Hindlimb muscle (tissue), 1 donor: ENCODE measurements around the gene OSGIN1. TPM values are rescaled to one million over a fixed set of nuclear protein-coding genes. Genes with fewer than 3 reads are reported as not detected.

Experiments
- DNase-seq: peaks from one replicate; pipeline ENCODE4 v3.0.0-alpha.2; 2013
- polyA plus RNA-seq: library from polyadenylated mRNA; unstranded; fragments of 120-200 nt; gene quantifications from one replicate; pipeline ENCODE4 v1.2.1, GENCODE V29; 2013; ENCODE audit not compliant: insufficient read length

The OSGIN1 gene
- polyA plus RNA-seq, 1 donor: 0.53 TPM

DNA sequence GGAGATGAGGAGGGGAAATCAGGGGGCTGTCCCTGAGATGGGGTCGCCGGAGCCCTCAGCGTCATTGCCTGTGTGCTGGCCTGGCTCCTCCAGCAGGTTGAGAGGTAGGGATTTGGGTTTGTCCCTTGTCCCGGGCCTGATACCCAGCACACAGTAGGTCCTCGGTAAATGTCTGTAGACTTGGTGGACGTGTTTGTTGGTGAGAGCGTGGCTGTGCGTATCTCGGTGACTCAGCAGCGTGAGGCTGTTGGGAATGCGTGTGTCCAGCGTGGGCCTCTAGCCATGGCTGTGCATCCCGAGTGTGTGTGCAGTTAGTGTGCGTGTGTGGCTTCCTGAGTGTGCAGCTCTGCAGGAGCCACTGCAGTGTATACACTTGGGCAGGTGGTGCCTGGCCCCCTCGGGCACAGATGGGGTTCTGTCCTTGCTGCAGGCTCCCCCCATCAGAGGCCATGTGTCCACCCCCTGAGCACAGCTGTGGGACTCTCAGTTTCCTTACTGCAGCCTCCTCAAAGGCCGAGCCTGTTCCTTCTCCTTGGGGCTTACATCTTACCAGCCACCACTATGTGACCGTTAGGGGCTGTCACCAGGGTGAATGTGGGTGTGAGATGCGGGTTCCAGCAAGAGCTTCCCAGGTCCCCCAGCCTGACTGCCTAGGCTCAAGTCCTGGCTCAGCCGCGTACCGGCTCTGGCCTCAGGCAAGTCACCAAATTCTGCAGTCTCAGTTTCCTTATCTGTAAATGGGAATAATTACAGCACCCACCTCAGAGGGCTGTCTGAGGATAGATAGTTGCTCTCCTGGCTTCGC lies 20.7 kb downstream of the OSGIN1 start:
- no peak for DNase-seq

DNA sequence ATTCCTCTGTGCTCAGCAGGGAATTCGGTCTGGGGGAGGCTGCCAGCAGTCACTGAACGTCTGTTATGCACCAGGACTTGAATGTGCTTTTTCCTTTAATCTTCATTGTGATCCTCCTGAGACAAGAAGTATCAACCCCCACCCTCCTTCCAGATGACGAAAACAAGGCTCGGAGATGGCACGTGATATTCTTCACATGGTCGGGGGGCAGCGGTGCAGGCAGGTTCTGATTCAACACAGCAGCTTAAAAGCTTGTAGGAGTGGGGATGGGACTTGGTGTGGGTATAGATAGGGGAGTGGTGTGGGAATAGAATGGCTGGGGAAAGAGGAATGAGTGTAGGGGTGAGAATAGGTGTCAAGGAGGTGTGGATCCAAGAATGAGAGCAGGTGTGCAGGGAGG lies 21.4 kb downstream of the OSGIN1 start:
- no peak for DNase-seq

DNA sequence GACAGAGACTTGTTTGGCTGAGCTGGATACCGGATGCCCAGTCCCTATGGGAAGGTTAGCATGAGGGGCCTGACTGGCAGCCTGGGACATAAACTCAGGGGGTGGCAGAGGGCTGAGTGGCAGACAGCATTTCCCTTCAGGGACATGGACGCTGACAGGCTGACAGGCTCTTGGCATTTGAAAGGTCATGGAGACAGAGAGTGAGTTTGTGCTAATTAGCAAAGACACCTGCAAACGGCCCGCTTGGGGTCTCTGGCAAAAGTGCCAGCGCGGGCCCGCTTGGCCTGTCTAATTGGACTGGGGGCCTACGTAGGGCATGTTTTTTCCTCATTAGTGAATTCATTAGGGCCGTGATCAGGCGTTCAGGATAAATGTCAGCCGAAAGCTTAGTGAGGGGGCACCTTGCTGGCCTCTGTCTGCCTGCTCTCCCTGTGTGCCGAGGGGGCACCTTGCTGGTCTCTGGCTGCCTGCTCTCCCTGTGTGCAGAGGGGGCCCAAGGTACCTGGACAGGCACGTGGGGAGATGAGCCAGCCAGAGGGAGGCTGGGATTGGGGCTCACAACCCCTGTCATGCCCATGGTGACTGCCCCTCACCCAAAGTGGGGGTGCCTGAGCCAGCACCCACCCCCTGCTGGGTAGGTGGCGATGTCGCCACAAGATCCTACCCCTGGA lies 22.7 kb downstream of the OSGIN1 start:
- DNase-seq: no peak

DNA sequence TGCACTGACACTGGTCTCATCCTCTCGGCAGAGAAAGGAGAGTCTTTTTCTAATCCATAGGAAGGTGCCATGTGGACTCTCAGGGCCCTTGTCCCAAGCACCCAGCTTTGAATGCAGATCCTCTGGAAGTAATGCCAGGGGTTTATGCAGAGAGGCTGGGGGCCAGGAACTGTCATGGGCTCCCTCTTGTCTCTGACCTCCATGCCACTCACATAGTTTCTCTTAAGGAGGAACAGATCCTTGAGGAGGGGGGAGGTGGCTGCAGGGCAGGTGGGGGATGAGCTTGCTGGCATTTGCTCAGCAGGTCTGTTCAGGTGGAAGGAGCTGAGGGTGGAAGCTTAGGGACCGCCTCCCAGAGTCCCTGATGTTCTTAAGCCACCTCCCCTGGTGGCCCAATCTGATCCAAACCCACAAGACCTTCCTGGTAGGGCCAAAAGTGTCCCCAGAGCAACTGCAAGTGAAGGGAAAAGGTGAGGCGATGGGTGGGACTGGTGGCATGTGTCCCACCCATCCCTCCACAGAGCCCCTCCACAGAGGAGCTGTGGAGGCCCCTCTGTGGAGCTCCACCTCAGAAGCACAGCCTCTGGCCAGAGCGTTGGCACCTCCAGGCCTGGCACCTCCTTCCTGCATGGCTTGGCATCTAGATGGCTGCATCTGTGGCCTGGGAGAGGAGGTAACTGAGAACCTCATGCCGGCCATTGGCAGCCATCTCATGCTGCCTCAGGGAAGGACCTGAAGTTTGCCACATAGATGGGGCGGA lies 24.2 kb downstream of the OSGIN1 start:
- DNase-seq: no peak

DNA sequence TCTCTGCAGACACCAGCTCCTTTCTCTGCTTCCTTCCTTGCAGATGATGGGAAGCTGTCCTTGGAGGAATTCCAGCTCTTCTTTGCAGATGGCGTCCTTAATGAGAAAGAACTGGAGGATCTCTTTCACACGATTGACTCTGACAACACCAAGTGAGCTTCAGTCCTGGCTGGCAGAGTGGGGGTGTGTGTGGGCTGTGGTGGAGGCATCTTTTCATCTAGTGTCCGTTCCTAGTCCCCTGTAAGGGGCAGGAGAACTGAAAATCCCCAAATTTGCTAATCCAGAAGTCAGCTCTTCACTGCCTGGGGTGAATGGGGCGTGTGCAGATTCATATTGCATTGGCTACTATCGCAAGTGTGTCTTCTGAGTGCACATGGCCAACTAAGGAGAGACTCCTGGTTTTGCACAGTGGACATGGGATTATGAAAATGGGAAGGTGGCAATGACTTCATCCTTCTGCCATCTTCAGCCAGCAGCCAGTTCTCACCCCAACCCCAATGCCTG lies 25.4 kb downstream of the OSGIN1 start:
- DNase-seq: no peak

DNA sequence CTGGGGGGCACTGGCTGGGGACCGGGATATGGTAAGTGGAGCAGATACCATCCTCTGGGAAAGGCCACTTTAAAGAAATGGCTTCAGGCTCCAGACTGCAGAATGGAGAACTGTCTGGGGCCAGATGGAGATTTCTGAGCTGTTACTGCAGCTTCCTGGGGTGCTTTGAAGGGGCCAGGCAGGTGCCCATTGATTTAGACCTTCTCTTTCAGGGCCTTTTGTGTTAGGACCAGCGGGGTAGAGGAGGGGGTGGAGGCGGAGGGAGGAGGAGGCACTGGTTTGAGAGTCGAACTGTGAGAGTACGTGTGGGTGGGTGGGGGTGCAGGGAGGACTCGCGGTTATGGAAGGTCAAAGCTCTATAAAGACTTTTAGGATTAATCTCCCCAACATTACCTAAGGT lies 26.4 kb downstream of the OSGIN1 start:
- DNase-seq: no peak

DNA sequence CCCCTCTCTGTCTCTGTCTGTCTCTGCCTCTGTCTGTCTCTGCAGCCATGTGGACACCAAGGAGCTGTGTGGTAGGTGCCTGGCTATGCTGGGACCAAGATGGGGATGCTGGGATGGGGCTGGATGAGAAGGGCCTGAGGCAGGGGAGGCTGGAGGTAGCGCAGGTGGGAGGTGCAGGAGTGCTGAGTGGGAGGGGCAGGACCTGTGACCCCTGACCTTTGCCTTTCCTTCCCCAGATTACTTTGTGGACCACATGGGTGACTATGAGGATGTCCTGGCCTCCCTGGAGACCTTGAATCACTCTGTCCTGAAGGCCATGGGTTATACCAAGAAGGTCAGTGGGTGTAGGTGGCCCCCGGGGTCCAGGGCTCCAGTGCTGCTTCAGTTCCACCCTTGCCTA lies 27.8 kb downstream of the OSGIN1 start:
- DNase-seq: no peak

DNA sequence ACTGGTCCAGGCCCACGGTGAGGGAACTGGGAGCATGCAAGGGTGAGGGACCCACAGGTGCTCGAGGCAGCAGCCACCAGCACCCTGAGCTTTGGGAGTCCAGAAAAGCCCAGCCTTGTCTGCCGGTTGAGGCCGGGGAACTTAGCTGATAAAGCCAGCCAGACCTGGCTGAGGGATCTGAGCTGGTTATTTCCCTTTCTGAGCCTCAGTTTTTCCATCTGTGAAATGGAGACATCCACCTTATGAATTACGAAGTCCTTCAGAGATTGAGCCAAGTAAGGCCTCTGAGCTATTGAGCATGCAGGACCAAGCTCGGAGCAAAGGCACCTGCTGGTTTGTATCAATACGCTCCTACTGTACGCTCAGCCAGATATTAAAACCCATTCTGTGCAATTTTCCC lies 28.8 kb downstream of the OSGIN1 start:
- no peak for DNase-seq

DNA sequence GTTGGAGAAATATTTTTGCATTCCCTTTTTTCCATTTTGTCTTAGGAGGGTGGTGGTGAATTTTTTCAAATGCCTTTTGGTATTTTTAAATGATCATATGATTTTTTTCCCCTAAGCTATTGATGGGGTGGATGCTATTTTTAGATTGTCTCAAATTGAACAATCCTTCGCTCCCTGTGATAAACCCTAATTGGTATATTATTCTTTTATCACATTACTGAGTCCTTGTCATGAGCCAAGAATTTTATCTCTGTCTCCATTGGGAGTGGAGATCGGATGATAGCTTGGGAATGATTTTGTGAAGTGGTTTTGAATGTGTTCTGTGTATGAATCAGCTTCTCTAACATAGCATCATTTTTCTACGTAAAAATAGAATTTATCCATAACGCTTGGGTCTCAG lies 30.5 kb downstream of the OSGIN1 start:
- DNase-seq: no peak

DNA sequence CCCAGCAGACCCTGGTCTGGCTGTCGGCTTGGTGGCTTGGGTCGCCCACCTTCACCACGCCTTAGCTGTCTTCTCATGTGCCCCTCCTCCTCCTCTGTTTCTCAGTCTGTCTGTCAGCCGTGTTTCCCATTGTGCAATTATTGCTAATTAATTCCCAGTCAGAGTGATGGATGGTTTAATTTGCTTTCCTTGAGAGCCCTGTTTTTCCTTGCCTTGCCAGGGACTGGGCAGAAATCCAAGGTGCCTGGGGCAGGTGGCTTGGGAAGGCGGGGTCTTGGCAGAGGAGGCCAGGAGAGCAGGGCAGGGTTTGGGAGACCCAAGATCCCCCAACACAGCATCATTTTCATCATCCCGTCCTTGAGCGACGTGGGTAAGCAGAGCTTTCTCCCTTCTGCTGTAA lies 36.3 kb downstream of the OSGIN1 start:
- DNase-seq: no peak

DNA sequence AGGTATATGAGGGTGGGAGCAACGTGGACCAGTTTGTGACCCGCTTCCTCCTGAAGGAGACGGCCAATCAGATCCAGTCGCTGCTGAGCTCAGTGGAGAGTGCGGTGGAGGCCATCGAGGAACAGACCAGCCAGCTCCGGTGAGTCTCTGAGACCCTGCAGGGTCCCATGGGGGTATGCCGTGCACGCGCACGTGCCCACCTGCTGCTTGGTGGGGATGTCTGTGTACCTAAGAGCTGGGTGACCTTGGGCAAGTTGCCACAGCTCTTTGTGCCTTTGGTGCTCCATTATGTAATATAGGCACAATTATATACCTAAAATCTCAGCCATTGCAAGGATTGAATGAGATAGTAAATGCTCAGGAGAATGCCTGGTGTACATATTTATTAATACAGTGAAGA lies 37.5 kb downstream of the OSGIN1 start:
- no peak for DNase-seq

DNA sequence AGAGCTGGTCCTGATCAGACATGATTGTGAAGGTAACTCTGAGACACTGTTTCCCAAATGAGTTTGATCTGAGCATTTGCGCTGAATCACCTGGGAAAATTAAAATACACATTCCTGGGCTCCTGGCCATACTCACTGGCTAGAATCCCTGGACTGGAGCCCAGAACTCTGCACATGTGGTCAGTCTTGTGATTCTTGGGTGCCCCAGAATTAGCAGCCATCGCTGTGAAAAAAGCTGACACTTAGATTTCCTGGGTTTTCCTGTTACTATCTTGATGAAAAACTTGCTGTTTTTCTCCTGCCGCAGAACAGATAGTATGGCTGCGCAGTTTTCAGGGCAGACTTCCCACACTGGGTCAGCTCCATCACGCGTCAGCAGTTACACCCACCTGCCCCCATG lies 39.6 kb downstream of the OSGIN1 start:
- no peak for DNase-seq

DNA sequence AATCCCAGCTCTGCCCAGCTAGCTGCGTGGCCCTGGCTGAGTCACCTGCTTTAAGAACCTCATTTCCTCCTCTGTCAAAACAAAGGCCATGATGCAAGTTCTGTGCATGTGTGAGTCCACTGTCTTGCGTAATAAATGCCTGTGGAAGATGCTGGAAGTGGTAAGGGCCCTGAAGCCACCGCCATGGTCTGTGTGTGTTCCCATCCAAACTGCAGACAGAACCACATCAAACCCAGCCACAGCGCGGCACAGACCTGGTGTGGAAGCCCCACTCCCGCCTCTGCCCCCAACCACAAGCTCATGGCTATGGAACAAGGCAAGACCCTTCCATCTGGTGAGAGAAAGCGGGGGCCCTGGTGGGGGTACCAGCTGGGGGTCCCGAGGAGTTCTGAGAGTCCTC lies 41.0 kb downstream of the OSGIN1 start:
- no peak for DNase-seq

DNA sequence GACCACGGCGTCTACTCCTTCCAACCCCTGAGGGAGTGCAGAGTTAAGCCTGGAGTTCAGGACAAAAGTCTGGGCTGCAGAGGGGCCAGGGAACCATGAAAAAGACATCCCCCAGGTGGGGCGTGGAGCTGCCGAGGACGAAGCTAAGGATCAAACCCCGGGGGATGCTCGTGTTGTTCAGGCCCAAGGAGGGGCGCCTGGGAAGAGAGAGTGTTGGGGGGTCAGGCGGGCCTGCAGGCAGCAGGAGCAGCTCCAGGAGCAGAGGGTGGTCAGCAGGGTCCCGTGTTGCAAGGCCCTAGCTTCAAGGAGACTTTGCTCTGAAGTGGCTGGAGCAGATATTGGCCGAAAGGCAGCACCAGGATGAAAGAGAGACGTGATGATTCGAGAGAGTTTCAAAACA lies 41.7 kb downstream of the OSGIN1 start:
- no peak for DNase-seq

DNA sequence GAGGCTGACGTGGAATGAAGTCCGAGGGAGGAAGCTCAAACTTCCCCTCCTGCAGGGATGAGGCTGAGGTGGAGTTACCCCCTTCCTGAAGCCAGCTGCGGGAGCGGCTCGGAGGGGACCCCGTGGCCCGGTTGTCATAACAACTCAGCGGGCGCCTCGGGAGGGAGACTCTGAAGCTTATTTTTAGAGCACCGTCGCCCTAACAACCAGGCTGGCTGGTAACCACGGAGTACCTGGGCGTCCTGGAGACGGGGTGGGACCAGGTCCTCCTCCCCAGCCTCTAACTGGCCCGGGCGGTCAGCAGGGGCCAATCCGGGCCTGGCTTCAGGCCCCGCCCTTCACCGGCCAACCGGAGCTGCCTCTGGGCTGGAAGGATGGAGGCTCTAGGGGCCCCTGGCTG lies 42.7 kb downstream of the OSGIN1 start:
- DNase-seq: no peak

DNA sequence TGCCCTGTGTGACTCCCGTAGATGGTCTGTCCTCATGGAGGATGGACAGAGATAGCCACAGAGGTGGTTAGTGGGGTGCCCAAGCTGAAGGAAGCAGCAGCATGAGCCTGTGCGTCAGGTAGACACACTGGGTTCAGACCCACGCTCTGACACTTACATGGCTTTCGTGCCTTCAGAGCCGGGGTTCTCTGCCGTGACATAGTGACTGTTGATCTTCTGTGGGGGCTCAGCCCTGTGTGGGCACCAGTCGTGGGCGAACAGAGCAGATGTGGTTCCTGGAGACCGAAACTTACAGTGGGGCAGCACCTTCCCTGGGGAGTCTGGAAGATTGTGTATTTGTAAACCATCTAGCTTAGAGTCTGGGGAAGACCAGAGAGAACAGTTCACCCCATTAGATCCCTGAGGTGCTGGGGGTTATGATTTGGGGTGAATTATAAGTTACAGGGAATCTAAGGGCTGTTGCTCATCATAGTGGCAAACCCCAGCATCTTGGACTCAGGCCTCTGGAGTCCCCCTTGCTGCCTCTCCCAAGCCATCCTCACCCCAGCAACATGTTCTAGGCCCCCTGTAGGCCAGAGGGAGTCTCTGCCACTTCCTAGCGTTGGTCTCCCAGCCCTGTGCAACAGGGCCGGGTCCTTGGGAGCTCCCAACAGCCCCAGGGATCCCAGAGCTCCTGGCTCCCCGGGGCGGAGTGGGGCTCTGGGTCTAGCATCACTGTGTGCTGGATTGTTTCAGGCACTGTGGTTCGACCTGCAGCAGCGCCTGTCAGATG lies 43.6 kb downstream of the OSGIN1 start:
- no peak for DNase-seq

DNA sequence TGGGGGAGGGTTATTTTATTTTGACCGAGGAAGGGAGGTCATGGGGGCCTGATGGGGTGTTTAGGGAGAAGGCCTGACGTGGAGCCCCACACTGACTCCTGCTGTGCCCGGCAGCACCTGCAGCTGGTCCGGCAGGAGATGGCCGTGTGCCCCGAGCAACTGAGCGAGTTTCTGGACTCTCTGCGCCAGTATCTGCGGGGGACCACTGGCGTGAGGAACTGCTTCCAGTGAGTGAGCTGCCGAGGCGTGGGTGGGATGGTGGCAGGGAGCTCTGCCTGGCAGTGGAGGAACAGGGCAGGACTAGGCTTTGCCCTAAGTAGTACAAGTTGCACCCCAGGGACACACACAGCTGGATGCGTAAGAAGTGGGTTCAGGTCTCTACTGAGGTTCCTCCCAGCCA lies 45.1 kb downstream of the OSGIN1 start:
- DNase-seq: no peak

DNA sequence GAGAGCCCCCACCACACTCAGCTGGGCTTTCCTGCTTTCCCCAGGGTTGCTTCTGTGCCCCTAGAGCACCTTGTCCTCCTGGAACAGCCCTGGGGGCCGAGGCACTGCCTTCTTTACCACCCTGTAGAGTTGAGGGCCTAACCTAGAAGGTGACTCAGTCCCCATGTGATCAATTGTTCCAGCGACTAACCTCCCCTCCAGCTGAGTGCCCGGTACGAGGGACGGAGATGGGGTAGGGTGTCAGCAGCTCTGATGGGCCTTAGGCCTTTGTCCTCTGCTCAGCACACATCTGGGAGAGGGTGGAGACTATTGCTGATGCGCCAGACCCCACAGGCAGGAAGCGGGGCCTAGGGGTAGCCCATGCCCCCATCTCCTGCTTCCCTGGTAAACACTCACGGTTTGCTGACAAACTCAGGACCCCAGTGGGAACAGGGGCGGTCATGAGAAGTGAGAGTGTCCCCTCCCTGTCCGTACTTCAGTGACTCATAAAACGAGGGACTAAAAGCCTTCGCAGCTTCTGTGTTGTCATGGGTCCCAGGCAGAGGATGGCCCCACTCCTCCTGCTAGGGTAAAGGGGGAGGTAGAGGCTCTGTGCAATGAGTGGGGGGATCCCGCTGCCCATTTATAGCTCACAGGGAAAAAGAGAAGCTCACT lies 48.1 kb downstream of the OSGIN1 start:
- no peak for DNase-seq

DNA sequence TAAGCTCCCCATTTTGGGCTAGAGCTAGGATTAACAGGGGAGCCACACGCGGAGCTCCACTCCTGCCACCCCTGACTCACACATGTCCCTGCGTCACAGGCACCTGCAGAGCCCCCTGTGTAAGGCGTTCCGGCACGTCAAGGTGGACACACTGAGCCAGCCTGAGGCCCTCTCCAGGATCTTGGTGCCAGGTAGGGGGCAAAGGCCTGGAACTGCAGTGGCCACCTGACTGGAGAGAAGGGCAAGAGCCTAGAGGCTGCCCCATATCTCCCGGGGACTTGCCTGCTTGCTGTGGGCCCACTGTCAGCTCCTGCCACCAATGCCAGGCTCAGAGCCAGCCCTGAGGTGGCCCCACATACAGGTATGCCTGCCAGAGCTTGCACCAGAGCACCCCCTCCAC lies 48.7 kb downstream of the OSGIN1 start:
- DNase-seq: no peak

DNA sequence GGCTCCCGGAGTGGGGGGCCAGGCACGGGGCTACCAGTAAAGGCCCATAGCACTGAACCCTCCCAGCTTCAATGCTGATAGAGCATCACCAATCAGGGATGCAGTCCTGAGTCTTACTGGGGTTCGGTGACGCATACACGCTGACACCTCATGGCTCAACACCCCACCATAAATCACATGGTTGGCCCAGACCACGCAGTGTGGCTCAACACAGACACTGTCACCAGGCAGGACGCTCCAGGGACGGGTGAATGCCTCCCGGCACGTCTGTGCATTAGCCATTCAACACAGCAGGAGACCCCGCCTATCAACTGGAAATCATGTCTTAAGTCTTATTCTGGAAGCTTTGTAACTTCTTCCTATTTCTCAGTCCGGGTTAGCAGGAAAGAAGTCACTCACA lies 50.0 kb downstream of the OSGIN1 start:
- DNase-seq: no peak

DNA sequence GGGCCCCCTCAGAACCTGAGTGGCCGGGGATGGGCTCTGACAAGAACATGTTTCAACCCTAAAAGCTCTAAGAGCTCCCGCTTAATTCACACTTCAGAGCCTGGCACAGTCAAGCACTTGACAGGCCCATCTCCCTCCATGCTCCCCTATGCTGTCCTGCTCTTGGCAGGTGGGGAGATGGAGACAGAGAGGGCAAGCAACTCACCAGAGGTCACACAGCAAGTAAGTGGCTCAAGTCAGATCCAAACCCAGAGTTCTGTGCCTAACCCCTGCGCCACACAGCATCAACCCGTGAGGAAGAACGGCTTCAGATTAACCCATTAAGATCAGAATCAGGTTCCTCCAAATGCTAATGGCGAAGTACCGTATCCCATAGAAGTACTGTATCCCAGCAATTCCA lies 51.4 kb downstream of the OSGIN1 start:
- no peak for DNase-seq

DNA sequence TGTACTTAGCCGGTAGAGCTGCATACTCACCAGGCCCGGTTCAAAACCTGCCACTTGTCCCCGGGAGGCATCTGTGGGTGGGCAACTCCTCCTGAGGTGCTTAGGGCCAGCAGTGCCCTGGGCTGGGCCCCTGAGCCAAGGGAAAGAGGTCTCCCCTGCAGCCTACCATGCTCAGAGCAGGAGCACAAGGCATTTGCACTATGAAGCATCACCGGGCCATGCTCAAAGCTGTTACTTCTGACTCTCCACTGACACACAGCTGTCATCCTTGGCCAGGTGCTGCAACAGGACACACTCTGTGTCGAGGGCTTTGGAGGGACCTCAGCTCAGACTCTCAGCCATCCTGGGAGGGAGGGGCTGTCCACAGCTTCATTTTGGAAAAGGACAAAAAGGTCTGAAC lies 52.4 kb downstream of the OSGIN1 start:
- DNase-seq: no peak
